RPMI7951 (cell line): ENCODE data around the gene CAMTA1. TPM values are rescaled to one million over a fixed set of nuclear protein-coding genes. Genes with fewer than 3 reads are reported as not detected.
A peak's percentile ranks its signal among the peaks of the same experiment; 100 is the strongest.

Experiments
- DNase-seq: peaks from one replicate; pipeline ENCODE4 v3.0.0-alpha.2; 2012; ENCODE audit warnings: low read depth
- total RNA-seq: library from RNA; depleted of rRNA; stranded (reverse); fragments of >200 nt; shearing (Covaris generic); gene quantifications from 2 replicates; pipeline ENCODE4 v1.2.3, GENCODE V29; 2014

Gene CAMTA1
- total RNA-seq, 1 experiment from 2014 or later, result 91.0 TPM

DNA sequence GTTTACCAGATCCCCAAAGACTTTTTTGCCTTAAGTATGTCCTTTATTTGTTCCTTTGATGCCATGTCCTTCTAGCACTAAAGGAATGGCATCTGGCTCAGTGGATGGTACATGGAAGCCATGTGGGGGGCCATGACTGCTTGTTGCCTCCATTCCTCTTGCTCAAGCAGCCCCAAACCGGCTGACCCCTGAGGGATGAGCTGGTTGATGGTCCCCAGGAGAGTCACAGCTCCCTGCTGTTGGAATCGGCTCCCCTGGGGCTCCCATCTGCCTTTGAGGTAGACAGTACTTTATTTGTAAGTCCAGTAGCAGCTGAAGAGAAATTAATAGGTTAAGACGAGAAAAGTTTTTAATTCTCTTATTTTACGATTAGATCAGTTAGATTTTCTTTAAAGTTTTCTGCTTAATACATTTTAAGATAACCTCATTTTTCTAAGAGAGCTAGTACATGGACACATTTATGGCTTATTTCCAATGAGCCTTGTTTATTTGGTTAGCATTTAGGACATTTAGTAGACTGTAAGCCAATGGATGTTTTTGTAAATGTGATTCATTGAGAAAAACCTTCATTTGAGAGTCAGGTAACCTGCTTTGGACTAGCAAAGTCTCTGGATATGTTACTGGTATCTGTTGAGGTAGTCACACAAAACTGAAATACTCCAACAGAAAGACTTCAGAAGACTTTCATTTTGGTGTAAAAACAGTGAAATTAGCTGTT lies 88.2 kb downstream of the CAMTA1 start:
- no peak for DNase-seq

- no peak for DNase-seq
These were observed 89.0 kb downstream of the CAMTA1 start for GRCh38 chr1:6874298-6874697.

DNA sequence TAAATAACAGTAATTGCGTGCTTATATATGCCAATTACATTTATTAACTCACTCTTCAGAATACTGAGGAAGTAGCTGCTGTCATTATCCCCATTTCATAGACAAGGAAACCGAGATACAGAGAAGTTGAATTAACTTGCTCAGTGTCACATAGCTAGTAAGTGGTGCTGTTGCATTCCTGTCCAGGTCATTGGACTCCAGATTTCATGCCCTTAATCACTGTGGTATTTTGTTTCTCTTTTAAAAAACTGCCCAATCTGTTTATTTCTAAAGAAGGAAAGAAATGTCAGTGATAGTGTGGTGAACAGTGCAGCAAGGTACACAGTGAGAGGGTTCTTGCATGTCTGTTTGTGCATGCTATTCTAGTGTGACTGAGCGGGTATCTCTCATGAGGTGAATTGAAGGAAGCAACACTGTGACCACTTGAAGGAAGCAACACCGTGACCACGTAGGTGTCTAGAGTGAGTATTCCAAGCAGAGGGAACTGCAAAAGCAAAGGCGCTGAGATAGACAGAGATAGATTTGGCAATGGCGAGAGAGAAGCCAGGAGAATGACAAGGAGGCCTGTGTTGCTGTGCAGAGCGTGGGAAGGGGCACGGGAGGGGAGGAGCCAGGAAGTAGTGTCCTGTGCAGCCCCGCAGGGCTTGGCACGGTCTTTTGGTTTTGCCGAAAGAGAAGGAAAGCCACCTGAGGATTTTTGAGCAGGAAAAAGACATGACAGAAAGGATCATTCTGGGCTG lies 95.9 kb downstream of the CAMTA1 start:
- no peak for DNase-seq

DNA sequence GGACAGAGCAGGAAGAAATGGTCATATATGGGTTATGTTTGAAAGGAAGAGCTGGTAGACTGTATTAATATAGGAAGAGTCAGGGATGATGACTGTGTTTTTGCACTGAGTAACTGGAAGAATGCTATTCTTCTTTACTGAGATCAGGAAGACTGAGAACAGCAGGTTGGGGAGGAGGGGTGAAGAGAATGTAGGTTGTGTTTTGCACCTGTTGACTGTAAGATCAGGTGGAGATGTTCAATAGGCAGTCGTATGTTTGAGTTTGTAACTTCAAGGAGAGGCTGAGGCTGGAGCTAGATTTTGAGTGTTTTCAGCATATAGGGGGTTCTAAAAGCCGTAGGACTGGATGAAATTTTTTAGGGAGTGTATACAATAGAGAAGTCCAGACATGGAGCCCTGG lies 97.2 kb downstream of the CAMTA1 start:
- DNase-seq, result no peak

DNA sequence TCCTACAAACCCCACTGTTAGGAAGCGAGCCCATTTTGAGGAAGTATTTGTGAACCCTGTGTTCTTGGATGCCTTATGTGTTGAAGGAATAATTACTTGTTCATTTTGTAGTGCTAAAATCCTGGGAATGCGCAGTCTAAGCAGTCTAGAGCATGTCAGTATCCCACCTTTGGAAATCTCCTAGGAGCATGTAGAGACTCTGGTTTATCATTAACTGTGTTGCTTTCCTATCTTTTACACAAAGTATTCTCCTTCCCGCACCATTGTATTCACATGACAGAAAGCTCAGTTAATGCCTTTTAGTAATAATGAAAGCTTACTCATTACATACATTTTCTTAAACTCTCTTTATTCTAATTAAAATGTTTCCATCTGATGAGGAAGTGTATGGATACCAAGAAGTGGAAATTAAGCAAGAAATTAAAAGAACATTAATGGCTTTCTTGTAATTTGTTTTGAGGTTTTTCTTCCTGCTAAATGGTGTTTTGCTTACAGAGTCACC lies 99.4 kb downstream of the CAMTA1 start:
- no peak for DNase-seq

DNA sequence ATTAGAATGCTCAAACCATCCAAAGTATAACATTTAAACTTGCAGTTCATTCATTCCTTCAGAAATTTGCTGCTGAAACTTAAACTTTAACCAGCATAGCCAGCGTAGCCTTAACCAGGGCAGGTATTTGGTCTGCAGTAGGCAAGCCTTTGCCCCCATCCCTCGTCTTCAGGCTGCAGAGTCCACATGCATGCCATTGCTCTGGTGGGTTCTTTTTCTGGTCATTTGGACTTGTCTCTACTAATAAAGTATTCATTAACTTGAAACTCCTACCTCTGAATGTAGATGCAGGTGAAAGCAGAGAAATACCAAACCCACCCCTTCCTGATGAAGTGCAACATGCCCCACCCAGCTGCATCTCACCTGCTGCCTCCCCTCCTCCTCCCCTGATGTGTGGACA lies 100.2 kb downstream of the CAMTA1 start:
- no peak for DNase-seq

DNA sequence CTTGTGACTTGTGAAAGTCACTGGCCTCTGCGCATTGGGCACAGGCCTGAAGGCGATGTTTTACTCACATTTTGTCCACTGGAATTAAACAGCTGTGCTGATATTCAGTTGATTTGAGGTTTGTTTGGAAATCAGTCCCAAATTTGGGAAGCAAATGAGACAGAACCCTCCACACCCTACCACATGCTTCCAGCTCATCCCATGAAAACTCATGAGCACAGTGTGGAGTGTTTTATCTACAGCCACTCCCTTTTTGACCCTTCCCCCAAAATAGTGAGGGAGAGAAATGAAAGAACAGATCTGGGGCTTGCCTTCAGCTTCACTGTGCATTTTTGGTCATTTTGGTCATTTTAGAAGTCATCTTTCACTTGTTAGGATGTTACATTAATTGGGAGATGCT lies 101.3 kb downstream of the CAMTA1 start:
- DNase-seq, result no peak

DNA sequence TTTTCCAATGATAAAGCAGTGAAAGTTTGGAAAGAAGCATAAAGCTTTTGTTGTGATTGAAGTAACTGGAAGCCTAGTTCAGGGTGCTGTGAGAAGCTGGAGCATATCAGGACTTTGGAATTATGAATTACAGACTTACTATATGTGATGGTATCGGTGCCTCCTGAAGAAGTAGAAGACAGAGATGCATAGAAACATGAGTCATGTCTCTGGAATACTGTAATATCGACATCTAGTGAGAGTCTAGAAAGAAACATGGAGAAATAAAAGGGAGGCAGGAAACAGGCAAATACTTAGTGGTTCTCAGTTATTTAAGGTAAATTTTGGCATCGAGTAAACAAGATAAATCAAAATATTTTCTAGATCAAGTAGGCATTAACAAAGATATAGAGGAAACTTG lies 103.0 kb downstream of the CAMTA1 start:
- DNase-seq, result no peak

DNA sequence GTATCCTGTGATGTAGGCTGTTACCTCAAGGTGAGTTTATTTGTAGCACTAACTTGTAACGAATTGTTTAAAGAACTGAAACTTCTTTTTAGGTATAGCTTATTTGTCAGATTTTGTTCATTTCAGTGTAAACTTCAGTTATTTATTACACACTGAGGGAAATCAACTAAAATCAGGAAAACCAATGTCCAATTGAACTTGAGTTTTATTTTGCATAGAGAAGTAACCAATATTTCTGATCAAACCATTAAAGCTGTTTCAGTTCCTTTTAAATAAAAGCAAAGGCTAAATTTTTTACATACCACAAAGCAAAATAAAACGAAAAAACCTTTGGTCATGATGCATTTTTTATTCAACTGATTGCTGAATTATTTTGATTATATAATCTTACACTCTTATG lies 103.6 kb downstream of the CAMTA1 start:
- DNase-seq, result no peak

GRCh38 chr1:6889875-6890480 lies 104.7 kb downstream of the CAMTA1 start:
- DNase-seq, result peak; percentile 56

DNA sequence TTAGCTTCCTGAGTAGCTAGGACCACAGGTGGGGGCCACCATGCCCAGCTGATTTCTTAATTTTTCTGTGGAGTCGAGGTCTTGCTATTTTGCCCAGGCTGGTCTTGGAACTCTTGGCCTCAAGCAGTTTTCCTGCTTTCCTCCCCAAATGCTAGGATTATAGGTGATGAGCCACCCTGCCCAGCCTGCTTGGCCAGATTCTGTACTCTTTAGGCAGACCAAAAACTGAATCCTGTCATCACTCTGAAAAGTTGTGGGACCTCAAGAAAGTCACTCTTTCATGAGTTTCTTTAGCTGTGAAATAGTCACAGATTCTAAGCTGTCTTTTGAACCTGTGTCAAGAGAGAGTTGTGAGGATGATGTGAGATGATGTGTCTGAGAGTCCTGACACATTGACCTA lies 105.4 kb downstream of the CAMTA1 start:
- DNase-seq, result no peak

GRCh38 chr1:6891781-6892579 lies 106.7 kb downstream of the CAMTA1 start:
- no peak for DNase-seq

DNA sequence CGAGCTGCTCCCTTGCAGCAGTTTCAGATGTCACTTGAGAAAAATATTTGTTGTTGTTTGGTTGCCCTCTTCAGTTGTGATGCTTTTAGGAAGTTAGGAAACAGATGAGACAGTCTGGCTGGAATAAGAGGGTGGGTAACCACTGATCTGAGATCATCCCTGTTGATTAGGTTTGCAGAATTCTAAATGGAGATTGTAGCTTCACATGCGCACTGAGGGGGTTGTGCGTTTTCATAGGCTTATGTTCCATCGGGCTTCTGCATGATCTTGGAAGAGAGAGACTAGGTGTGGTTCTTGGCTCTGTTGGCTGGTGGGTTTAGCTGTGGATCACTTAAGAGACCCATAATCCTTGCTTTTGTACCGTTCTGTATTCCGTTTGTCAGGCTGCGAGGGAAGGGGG lies 108.1 kb downstream of the CAMTA1 start:
- DNase-seq, result no peak

DNA sequence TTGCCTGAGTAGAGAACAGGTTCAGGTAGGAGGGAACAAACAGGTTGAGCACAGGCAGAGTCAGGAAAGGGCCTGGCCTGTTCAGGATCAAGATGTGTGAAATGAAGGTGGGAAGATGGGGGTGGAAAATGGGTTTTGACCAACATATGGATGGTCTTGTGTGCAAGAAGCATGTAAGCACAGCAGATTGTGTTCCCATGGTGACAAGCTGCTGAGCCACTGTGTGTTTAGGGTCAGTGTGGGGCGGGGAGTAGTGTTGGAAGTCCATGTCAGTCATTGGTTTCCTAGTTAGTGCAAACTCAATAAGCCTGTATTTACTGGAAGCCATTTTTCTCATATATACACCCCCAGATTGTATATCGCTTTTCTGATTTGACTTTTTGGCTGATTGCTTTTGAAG lies 111.9 kb downstream of the CAMTA1 start:
- DNase-seq, result no peak

- peak; percentile 8 for DNase-seq
These were observed 113.8 kb downstream of the CAMTA1 start for GRCh38 chr1:6898974-6899539.

- DNase-seq, result no peak
These were observed 114.4 kb downstream of the CAMTA1 start for GRCh38 chr1:6899621-6900020.

GRCh38 chr1:6902153-6902552 lies 116.9 kb downstream of the CAMTA1 start:
- DNase-seq, result no peak

DNA sequence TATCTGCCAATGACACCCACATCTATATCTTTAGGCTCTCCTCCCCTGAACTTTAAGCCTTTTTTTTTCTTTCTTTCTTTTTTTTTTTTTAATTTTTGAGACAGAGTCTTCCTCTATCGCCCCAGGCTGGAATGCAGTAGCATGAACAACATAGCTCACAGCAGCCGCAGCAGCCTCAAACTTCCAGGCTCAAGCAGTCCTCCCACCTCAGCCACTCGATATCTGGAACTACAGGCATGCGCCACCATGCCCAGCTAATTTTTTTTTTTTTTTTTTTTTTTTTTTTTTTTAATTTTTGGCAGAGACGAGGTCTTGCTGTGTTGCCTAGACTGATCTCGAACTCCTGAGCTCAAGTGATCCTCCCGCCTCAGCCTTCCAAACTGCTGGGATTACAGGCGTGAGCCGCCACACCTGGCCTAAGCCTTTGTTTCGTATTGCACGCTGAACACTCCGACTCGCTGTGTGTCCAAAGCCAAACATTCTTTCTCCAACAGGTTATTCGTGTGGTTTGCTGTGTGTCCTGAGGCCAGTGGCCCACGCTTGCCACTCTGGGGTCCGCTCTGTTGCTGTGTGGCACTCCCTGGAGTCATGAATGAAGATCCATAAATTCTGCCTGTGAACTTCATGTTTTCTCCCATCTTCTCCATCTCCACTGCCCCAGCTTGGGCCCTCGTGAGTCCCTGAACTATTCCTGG lies 119.4 kb downstream of the CAMTA1 start:
- DNase-seq, result no peak

DNA sequence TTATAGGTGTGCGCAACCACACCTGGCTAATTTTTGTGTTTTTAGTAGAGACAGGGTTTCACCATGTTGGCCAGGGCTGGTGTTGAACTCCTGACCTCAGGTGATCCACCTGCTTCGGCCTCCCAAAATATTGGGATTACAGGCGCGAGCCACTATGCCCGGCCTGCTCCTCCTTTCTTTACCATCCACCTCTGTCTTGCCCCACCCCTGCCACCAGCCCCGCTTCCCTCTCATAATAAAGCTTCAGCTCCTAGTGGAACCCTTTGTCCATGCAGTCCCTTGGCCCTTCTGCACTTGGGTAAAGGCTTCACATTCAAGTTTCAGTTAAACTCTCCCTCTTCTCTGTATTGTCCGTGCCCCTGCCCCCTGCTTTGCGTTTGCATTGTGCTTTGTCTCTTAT lies 120.1 kb downstream of the CAMTA1 start:
- no peak for DNase-seq

- DNase-seq, result no peak
These were observed 120.5 kb downstream of the CAMTA1 start for GRCh38 chr1:6905790-6906189.

GRCh38 chr1:6906783-6907182 lies 121.5 kb downstream of the CAMTA1 start:
- no peak for DNase-seq
